T-helper 9 cell (primary cell): Measurements from ENCODE around the gene FAM171A1.

Experiments
- DNase-seq: peaks from one replicate; pipeline ENCODE4 v3.0.0-alpha.2; 2020

Gene FAM171A1

DNA sequence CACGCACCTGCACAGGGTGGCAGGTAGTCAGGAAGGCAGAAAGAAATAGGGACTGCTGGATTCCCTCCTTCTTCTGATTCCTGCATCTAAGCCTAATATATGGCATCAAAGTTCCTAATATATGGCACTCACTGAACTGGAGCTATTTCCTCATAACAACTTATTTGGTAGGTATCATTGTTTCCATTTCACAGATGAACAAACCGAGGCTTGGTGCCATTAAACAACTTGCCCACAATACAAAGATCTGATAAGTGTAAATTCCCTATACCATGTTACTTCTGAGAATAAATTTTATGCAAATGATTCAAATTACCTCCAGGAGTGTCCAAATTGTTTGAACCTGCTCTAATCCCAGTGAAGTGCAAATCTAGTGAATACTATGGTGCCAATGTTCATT is 2.1 kb upstream of the FAM171A1 start:
- no peak for DNase-seq

DNA sequence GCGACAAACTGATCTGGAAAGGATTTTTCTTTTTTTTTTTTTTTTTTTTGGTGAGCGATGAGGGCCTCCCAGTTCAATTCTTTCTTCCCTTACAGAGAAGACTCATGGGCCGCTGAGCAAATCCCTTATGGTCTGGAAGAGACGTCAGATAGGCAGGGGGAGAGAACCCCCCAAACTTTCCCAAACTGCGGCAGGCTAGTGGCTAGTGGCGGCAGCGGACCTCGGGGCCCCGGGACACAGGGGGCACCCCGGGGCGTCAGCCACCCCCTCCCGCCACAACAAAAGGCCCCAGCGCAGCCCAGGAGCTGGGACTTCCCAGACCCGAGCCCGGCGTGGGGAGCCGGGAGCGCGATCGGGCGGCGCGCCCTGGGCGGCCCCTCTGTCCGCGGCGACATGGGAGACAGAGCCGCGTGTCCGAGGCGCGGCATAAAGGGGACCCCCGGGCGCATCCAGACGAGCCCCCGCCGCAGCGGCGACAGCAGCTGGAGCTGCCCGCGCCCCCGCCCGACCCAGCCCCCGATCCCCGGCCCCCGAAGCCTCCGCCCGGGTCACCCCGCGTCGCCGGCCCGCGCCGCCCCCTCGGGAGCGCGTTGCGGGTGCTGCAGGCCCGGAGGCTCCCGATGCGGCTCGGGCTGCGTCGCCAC is 755 bp downstream of the FAM171A1 start:
- DNase-seq = peak; percentile 20

DNA sequence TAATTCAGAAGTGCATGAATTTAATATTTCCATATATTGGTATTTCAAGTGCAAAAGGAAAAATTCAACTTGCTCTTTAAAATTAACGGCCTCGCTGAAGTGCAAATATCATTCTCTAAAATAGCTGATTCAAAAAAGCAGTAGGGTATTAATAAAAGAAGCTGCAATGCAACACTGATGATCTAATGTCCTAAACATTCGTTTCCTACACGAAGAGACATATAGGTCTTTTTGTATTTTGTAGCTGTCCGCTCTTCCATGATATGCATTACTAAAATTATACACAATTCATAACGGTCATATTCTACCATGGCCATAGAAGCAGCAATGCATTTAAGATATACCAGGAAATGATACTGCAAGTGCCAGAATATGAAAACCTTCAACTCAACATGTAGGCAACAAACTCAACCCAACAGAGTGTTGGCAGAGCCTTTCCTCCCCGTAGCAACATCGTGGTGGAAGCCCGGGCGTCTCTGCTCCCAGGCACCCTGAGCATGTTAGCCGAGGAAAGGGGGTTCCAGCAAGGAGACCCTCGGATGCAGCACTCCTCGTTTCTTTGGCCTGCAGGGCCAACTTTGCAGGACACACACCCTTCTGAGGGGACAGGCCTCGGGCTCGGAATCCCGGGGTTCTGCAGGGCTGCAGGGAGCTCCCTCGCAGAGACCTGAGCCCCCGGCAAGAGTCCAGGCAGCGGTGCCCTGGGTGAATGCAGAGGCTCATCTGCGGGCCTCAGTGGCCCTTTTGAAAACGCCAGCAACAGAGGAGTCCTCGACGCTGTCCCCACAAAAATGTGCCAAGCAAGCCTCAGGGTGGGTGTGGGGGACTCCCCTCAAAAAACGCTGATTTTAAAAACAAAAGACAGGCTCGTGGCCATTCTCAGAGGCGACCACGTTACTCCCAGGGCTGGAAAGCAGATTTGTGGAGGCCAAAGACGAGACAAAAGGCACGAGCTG is 1.6 kb downstream of the FAM171A1 start:
- no peak for DNase-seq

DNA sequence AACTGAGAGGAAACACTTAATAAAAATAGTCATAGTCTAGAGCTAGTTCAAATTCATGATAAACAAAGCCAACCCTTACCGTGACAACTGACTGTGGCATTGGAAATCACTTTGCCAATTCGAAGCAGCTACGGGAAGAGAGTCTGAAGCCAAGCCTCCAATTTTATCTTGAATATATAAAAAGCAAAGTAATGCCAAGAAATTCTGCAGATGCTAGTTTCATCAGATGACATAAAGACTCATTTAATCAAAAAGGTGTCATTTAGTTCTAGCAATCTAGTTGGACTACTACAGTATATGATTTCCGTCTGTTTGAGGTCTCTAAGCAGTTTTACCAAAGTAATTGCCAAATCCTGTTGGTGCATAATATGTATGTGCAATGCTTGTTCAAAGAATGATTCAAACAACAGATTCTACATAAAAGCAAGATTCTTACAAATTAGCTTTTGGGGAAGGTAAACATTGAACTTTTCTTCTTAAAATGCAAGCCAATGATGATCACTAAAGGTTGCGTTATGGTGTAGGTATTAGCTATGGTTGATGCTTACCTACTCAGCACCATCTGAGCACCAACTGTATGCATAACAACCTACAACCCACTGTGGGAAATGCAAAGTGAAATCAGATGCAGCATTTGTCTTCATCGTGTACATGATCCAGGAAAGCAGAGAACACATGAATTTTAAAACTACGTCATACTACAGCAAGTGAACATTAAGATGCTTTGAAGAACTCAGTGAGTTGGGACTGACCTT is 2.8 kb downstream of the FAM171A1 start:
- no peak for DNase-seq

DNA sequence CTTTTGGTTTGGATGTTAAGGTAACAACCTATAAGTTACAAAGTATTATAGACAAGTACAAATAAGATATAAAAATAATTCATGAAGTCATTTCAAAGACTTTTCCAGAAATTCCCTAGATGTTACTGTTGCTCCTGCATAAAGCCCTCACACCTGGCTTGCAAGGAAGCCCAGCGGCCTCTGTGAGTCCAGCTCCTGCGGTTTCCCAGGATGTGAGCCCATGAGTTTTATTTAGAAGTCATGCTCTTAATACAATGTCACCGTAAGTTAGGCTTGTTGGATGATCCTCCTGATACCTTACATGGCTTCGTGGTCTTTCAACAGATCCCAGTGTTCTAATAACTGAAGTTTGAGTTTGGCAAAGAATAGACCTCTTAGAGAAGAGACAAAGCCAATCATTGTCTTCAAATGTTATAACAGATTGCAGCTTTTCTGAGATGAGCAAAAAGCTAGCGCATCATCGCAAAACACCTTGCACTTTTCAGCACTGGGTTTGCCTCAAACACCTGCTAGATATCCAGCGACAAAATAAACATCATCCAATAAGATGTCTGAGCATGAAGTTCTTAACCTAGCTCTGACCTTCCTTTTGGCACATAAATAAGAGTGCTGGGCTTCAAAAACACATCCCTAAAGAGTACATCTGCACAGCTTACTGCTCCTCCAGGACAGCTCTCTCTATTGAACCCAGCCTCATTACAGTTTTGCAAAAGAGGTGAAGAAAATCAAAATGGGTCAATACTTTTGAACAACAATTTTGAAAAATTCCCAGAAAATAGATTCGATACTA is 3.6 kb downstream of the FAM171A1 start:
- no peak for DNase-seq

DNA sequence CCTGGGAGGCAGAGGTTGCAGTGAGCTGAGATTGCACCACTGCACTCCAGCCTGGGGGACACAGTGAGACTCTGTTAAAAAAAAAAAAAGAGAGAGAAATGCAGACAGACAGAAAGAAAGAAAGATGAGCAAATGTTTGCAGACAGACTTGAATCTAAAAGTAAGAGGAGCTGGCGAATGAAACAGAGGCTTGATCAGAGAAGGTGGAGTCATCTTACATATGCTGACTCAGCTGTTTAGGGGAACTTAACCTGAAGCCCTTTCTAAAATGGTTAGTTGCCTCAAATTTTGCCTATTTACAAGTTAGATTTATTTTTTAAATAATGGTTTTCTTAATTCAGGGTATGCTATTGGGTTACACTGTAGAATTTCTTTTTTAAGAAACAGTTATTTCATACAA is 5.4 kb downstream of the FAM171A1 start:
- DNase-seq = no peak

DNA sequence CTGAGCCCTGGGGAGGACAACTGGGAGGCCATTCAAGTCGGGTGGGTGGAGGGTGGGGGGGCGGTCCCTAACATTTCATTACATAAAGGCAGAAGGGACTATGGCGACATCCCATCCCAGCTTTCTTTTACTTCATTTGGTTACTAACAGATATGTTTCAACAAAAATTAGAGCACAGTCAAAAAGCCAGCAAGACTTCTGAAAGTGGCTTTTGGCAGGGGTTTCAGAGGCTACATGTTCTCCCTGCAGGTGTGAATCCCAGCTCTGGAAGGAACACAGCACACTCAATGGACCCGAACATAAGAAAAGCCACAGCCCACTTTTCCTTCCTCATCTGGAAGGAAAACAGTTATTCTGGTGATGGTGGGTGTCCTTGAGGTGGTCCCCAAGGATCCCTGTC is 7.1 kb downstream of the FAM171A1 start:
- no peak for DNase-seq

DNA sequence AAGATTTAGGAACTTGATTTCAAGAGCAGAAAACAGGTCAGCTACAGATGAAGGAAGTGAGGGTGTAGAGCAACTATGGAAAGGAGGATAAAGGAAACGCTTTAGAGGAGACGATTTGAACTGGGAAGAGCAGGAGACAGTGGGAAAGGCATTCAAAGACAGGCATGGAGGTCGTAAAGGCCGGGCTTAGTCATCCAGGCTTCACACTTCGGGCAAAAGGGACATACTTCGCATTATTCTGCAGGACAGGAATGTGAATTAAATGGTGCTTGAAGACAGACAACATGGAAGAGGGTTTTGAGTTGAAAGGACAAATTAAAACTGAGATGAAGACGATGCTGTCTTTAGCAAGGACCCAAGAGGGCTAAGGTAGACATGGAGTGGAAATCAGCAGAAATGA is 8.1 kb downstream of the FAM171A1 start:
- no peak for DNase-seq

DNA sequence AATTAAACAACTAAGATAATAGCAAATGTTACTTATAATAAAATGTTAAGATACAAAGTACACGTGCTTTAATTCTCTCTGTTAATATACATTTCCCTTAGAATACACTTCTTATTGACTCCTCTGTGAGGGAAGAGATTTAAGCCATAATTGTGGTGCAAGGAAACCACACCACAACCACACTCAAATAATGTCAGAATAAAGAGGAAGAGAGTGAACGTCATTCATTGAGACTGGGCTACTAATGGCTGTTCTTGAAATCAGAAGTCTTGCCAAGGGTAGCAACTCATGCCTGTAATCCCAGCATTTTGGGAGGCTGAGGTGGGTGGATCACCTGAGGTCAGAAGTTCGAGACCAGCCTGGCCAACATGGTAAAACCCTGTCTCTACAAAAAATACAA is 10.0 kb downstream of the FAM171A1 start:
- no peak for DNase-seq

DNA sequence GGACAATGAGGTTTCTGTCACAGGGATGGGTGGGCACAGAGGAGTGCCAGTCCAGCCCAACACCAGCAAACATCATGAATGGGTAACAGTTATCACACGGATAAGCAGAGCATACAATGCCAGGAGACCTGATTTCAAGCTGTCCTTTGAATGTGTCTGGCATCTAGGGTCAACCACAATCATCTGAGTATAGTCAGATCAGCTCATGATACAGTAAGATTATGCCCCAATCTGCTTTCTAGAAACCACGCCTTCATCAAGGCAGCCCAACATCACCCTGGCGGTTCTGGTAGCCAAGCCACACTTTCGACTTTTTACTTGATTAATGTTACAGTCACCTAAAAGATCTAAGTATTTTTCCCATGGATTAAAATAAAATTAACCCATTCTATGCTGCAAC is 10.5 kb downstream of the FAM171A1 start:
- no peak for DNase-seq

DNA sequence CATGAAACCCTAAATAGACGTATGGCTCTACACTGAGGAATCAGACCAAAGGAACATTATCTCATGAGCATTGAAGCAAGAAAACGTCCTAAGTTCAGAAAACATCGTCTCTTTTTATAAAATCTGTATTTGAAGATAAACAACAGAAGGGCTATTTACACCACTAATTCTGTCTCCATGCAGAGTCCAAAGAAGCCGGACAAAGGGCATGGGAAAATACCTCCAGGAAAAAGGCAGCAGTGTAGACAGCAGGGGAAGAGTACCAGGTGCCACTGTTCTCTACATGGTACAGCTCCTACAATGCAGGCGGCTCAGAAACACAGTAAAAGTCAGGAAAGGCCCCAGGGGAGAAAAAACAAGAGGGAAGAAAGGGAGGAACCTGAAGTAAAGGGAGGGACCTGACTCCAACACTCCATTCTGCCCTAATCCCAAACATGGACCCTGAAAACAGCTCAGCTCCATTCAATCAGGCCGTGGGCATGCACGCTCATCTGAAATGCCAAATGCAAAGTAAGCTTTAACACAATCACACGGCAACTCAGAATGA is 17.5 kb downstream of the FAM171A1 start:
- DNase-seq = no peak

DNA sequence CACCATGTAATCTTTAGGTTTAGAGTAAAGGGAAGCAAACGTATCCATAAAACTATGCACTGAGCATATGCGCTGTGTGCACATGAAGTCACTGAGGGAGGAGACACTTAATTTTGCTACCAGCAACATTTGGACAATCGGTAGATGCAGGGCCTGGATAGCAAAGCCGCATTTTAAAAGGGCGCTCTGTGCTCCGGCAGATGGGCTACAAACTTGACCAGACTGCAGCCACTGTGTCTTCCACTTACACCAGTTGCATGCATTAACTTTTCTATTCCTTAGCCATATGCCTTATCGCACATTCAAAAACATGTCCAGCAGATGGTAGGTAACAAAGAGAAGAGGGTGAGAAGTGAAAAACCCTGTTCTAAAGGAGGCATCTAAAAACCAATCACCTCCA is 18.3 kb downstream of the FAM171A1 start:
- DNase-seq = no peak

DNA sequence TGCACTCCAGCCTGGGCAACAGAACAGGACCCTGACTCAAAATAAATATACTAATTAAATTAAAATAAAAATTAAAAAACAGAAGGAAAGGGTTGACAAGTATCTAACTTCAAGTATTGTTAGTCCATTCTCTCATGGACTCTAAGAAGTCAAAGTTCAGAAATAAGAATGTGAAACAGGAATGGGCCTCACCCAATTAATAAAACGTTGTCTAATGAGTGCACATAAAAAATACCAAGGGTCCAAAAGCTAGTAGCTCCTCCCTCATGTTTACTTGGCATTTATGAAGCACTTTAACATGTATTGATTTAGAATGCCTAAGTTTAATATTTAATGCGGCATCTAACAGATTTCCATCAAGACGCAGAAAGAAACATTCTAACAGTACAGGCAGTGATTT is 18.9 kb downstream of the FAM171A1 start:
- no peak for DNase-seq

DNA sequence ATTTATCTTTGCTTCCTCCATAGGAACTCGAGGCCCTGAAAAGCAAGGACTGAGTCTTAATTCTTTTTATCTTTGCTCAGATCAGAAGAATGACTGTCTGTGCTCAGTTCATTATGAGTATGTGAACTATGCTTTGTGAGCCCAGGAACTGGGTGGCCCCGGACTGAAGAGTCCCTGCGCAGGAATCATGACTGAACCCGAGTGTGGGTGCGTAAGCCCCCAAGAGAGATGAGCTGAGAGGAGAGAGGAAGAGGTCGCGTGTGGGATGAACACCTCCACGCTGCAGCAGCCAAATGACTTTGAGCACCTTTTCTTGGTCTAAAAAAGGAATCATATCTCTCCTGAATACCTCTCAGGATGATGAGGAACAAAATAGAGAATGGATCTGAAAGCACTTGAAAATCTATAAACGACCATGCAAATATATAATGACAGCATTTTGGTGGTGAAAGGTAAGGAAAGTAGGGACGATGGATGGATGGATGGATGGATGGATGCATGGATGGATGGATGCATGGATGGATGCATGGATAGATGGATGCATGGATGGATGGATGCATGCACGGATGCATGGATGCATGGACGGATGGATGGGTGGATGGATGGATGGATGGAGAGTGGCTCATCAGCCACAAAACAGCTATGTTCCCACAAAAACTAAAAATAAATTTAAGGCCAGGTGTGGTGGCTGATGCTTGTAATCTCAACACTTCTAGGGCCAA is 19.8 kb downstream of the FAM171A1 start:
- no peak for DNase-seq

DNA sequence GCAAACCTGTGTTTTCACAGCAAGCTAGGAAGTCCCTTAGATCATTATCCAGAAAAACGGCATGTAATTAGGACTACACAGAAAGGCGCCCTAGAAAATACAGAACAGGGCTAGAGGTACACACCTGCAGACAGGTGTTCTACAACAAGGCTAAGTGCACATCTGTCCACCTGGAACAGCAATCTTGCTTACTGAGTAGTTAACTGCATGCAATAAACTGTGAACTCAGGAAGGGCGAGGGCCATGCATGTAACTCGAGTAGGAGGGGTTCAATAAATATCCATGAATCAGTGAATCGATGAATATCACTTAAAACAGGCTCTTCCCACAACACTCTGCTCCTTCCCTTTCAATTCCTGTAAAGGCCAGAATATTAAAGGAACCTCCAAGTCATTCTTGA is 22.0 kb downstream of the FAM171A1 start:
- no peak for DNase-seq

DNA sequence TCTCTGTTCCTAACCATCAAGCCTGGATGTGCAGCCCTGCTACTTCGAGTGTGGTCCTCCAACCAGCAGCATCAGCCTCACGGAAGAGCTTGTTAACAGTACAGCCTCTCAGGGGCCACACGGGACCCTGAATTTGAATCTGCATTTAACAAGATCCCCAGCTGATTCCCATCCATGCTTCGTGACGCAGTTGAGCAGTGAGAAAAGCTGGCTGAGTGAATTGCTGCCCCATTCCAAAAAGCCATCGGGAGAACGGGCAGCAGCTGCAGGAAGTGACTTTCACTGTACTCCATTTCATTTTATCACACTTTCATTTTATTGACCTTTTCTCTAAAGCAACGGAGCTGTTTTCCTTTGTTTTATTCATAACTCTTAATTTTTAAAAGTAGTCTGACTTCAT is 22.5 kb downstream of the FAM171A1 start:
- no peak for DNase-seq

DNA sequence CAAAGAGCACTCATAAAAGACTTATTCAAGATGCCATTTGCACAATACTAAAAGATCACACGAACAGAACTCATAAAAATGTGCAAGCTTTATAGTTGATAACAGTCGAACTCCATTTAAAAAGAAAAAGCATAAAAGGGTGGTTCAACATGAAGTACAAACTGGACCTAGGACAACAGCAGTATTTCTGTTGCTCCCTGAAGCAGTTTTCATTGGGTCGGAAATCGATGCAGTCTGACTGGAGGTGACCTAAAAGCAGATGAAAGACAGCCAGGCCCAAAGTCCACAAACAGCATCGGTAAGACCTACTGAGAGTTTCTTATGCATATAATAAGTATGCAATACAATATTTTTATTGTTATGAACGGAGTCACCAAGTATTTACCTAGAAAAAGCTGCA is 23.9 kb downstream of the FAM171A1 start:
- no peak for DNase-seq

DNA sequence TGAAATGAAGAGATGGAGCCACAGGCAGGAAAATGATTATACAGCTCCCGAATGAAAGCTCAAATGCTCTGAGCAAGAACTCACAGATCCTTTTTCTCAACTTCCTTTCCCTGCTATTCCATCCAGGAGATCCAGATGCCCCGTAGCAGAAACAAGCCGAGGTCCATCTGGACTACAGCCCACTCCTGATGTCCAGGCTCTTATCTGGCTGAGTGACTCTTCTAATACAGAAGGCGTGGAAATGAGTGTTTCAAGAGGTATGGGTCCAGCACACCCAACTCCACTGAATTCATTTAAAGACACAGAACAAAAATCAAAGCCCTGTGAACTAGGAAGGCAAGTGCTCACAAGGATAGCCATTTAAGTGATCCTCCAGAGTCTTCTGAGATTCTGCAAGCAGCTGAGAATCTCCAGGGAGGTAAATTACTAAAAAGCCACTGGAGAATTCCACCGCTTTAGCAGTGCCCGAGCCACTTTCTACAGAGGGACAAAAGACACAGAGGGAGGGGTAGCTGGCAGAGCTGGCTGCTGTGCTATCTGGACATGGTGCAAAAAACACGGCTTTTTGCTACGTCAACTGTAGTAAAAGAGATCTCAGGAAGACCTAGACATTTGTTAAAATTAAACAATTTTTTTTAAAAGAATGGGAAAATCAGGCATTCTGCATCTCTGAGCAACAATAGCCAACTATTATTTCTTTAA is 24.5 kb downstream of the FAM171A1 start:
- DNase-seq = no peak

DNA sequence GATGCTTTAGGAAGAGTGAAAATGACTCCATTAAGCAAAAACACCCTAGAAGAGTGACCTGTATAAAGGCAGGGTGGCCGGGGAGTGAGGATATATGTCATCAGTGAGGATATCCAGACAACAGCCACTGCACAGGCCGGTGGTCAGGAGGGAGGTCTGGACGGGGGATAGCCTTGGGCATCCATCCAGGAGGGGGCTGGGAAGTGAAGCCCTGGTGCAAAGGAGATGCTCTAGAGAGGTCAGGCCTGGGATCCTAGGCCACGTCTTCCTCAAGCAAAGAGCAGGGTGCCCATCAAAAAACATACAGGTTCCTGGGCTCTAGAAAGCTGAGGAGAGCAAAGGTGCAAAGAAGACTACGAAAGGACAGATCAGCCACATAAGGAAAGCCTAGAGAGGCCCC is 25.6 kb downstream of the FAM171A1 start:
- DNase-seq = no peak

DNA sequence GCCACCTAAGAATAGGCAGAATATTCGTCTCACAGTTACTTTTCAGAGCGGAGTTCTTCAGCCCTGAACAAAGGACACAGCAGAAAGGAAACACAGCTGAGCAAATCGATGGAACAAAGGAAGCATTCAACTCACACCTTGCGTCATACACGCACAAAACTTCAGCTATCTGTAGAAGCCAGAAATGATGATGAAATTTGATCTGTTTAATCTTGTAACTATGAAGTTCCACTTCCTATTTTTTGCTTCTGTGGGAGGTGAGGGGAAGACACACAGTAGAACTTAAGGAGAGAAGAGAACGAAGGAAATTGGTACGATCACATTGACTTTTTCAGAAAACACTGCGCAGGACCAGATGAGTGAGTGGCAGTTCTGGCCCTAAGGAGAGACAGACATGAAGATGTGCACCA is 26.2 kb downstream of the FAM171A1 start:
- DNase-seq = no peak

DNA sequence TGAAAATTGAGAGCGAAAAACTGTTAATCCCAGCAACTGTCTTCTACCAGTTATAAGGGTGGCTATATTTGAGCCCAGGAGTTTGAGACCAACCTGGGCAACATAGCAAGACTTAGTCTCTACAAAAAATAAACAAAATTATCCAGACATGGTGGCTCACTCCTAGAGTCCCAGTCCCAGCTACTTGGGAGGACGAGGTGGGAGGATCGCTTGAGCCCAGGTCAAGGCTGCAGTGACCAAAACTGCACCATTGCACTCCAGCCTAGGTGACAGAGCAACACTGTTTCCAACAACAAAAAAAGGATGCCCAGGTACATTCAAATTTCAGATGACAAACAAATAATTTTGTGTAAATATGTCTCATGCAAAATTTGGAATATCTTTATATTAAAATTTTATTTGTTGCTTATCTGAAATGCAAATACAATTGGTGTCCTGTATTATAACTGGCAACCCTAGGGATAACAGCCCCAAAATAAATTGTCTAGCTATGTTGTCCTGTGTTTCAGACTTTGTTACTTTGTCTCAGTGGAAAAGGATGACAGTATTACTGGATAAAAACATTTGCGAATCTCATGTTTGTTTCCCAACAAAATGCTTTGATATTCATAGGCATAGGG is 26.7 kb downstream of the FAM171A1 start:
- DNase-seq = no peak
